HEK293 (cell line): ENCODE results near the gene BRD3OS.
A peak's percentile ranks its signal among the peaks of the same experiment; 100 is the strongest.

Experiments
- CTCF ChIA-PET: fragments of 350-600 bp; formaldehyde crosslinking; extraction: SDS; loops from one replicate; lab custom pipeline; 2021; ENCODE audit warnings: antibody characterized with exemption; lab: Yijun Ruan, JAX
- POLR2A ChIA-PET: fragments of 300-600 bp; formaldehyde crosslinking; extraction: SDS; loops from one replicate; lab custom pipeline; 2020; ENCODE audit warnings: antibody characterized with exemption, inconsistent platforms; lab: Yijun Ruan, JAX
- H3K27ac ChIP-seq: fragments of 200-500 bp; sonication (Bioruptor generic); 2 replicates; pipeline ENCODE4 v1.5.1; 2014; ENCODE audit warnings: low read depth, low read length, control low read depth, inconsistent platforms; ENCODE audit errors: extremely low read depth
- H3K36me3 ChIP-seq, 2 experiments: fragments of 200-500 bp in 1 of 2; sonication (Bioruptor generic) in 1 of 2; 1 replicate in 1 of 2; 2 replicates in 1 of 2; pipeline ENCODE4 v1.5.1; 2014 to 2017; ENCODE audit warnings: inconsistent platforms in 2 of 2, low read length in 2 of 2; ENCODE audit not compliant: control insufficient read depth in 2 of 2, insufficient read depth in 1 of 2
- H3K4me1 ChIP-seq: fragments of 200-500 bp; sonication (Bioruptor generic); 2 replicates; pipeline ENCODE4 v1.5.1; 2014; ENCODE audit warnings: mild to moderate bottlenecking, low read length, inconsistent platforms; ENCODE audit not compliant: control insufficient read depth, insufficient read depth
- H3K4me3 ChIP-seq: 2 replicates; pipeline ENCODE4 v1.5.1; 2011; ENCODE audit warnings: low read depth, mild to moderate bottlenecking, control low read depth, low read length, moderate library complexity
- H3K9me3 ChIP-seq: fragments of 200-500 bp; sonication (Bioruptor generic); 2 replicates; pipeline ENCODE4 v1.5.1; 2014; ENCODE audit warnings: low read depth, low read length, inconsistent platforms; ENCODE audit not compliant: control insufficient read depth, insufficient read depth
- BCL6B ChIP-seq: fragments of 450-650 bp; formaldehyde crosslinking; IDR thresholded peaks from 2 replicates; pipeline ENCODE4 v1.5.1; 2017; ENCODE audit warnings: missing biosample characterization, missing genetic modification characterization
- GLI4 ChIP-seq: fragments of 450-650 bp; formaldehyde crosslinking; IDR thresholded peaks from 2 replicates; pipeline ENCODE4 v1.5.1; 2016; ENCODE audit warnings: missing biosample characterization, missing genetic modification characterization
- REPIN1 ChIP-seq: fragments of 450-650 bp; formaldehyde crosslinking; IDR thresholded peaks from 2 replicates; pipeline ENCODE4 v1.5.1; 2017; ENCODE audit warnings: missing biosample characterization, missing genetic modification characterization, low read depth
- TSHZ1 ChIP-seq: fragments of 450-650 bp; formaldehyde crosslinking; IDR thresholded peaks from 2 replicates; pipeline ENCODE4 v1.5.1; 2016; ENCODE audit warnings: missing biosample characterization, missing genetic modification characterization, borderline replicate concordance
- ZBTB44 ChIP-seq: fragments of 450-650 bp; IDR thresholded peaks from 2 replicates; pipeline ENCODE4 v1.5.1; 2018; ENCODE audit warnings: missing biosample characterization, mild to moderate bottlenecking, missing genetic modification characterization
- ZNF146 ChIP-seq: fragments of 450-650 bp; formaldehyde crosslinking; IDR thresholded peaks from 2 replicates; pipeline ENCODE4 v1.5.1; 2016; ENCODE audit warnings: missing biosample characterization, missing genetic modification characterization
- ZNF211 ChIP-seq: fragments of 450-650 bp; formaldehyde crosslinking; IDR thresholded peaks from 2 replicates; pipeline ENCODE4 v1.5.1; 2016; ENCODE audit warnings: low read depth, missing biosample characterization, missing genetic modification characterization
- ZNF311 ChIP-seq: fragments of 450-650 bp; formaldehyde crosslinking; IDR thresholded peaks from 2 replicates; pipeline ENCODE4 v1.5.1; 2017; ENCODE audit warnings: missing biosample characterization, missing genetic modification characterization, borderline replicate concordance
- ZNF354C ChIP-seq: fragments of 450-650 bp; formaldehyde crosslinking; IDR thresholded peaks from 2 replicates; pipeline ENCODE4 v1.5.1; 2016; ENCODE audit warnings: missing biosample characterization, missing genetic modification characterization, low read depth, borderline replicate concordance
- ZNF366 ChIP-seq: fragments of 450-650 bp; formaldehyde crosslinking; conservative IDR thresholded peaks from 2 replicates; pipeline ENCODE4 v1.5.1; 2016; ENCODE audit warnings: missing biosample characterization, missing genetic modification characterization
- ZNF48 ChIP-seq: fragments of 450-650 bp; formaldehyde crosslinking; IDR thresholded peaks from 2 replicates; pipeline ENCODE4 v1.5.1; 2016; ENCODE audit warnings: missing biosample characterization, missing genetic modification characterization
- ZNF585B ChIP-seq: fragments of 450-650 bp; formaldehyde crosslinking; IDR thresholded peaks from 2 replicates; pipeline ENCODE4 v1.5.1; 2016; ENCODE audit warnings: missing biosample characterization, missing genetic modification characterization
- ZNF600 ChIP-seq: fragments of 450-650 bp; formaldehyde crosslinking; IDR thresholded peaks from 2 replicates; pipeline ENCODE4 v1.5.1; 2016; ENCODE audit warnings: missing biosample characterization, missing genetic modification characterization
- ZNF768 ChIP-seq: fragments of 450-650 bp; formaldehyde crosslinking; IDR thresholded peaks from 2 replicates; pipeline ENCODE4 v1.5.1; 2018; ENCODE audit warnings: missing biosample characterization, mild to moderate bottlenecking, missing genetic modification characterization
- ZNF777 ChIP-seq: fragments of 450-650 bp; formaldehyde crosslinking; IDR thresholded peaks from 2 replicates; pipeline ENCODE4 v1.5.1; 2017; ENCODE audit warnings: missing biosample characterization, missing genetic modification characterization, borderline replicate concordance

The BRD3OS gene

GRCh38 chr9:133997584-133997983 is 27.7 kb upstream of the BRD3OS start:
- H3K36me3 ChIP-seq = no peaks in the 10 kb centered on the region
- peaks cover 6% of the 10 kb centered on the region; the same call in 1 of the 2 replicates for H3K4me1 ChIP-seq
- no peak overlapping the region for H3K4me3 ChIP-seq
- POLR2A ChIA-PET = interaction anchor here (0.7 kb wide), 1 partner anchor 28 kb away, joined by 3 read pairs; the partner anchor contains the start of gene BRD3OS
- H3K27ac ChIP-seq = no peak overlapping the region
- no peaks in the 10 kb centered on the region for H3K9me3 ChIP-seq
- TF ChIP-seq ZNF585B (tag by site-specific recombination) (no peak), ZNF366 (tag by site-specific recombination) (peak; percentile 96), ZNF311 (tag by site-specific recombination) (no peak), REPIN1 (tag by site-specific recombination) (no peak), TSHZ1 (no peak)
- CTCF ChIA-PET = interaction anchor here (0.6 to 5.4 kb wide), 4 partner anchors 204 to 583 kb away, joined by 3 to 200 read pairs (median 70); no protein-coding TSS in a partner anchor

GRCh38 chr9:133998915-133999595 is 26.2 kb upstream of the BRD3OS start:
- TF ChIP-seq ZNF600 (tag by site-specific recombination) = no peak
- TF ChIP-seq ZNF366 (tag by site-specific recombination) = peak; percentile 93
- TF ChIP-seq, all 188 proteins: peak for 1
- POLR2A ChIA-PET = no interaction called here
- no peaks in the 10 kb centered on the region for H3K36me3 ChIP-seq
- H3K4me3 ChIP-seq = no peak overlapping the region
- no peaks in the 10 kb centered on the region for H3K9me3 ChIP-seq
- H3K27ac ChIP-seq = no peak overlapping the region
- no peaks in the 10 kb centered on the region for H3K4me1 ChIP-seq
- CTCF ChIA-PET = interaction anchor here (0.7 to 2.4 kb wide), 4 partner anchors 64 to 217 kb away, joined by 3 to 9 read pairs (median 5); no protein-coding TSS in a partner anchor

- ChIA-PET CTCF (interaction anchor here (0.6 to 2.4 kb wide), 5 partner anchors 45 to 218 kb away, joined by 3 to 9 read pairs (median 5); no protein-coding TSS in a partner anchor), POLR2A (no interaction called here)
- Histone ChIP-seq H3K36me3 (no peaks in the 10 kb centered on the region), H3K9me3 (no peaks in the 10 kb centered on the region), H3K4me1 (no peaks in the 10 kb centered on the region), H3K4me3 (no peak overlapping the region), H3K27ac (no peak overlapping the region)
- TF ChIP-seq BCL6B (tag by site-specific recombination) = no peak
- TF ChIP-seq GLI4 = no peak
- TF ChIP-seq ZNF48 (tag by site-specific recombination) = no peak
- TF ChIP-seq ZNF777 (tag by site-specific recombination) = no peak
- no peak for TF ChIP-seq ZNF768 (tag by site-specific recombination)
- TF ChIP-seq ZNF146 = no peak
- no peak for TF ChIP-seq ZBTB44 (tag by site-specific recombination)
- no peak for TF ChIP-seq ZNF211 (tag by site-specific recombination)
- no peak for TF ChIP-seq ZNF354C (tag by site-specific recombination)
These were observed 25.4 kb upstream of the BRD3OS start for GRCh38 chr9:133999851-134000265.
